ENCODE data around the gene SEPTIN11.

GRCh38 chr4:76991161-76991660, 41.7 kb downstream of the SEPTIN11 start:
- TF ChIP-seq MAX (IDR thresholded peaks at IDR 0.05) (no peak), EP300 (IDR thresholded peaks at IDR 0.05; ENCODE audit: borderline replicate concordance) (no peak), TAF1 (IDR thresholded peaks at IDR 0.05; ENCODE audit: low read depth) (no peak), TEAD4 (IDR thresholded peaks at IDR 0.05) (no peak), REST (IDR thresholded peaks at IDR 0.05; ENCODE audit: low read depth) (no peak), CEBPB (IDR thresholded peaks at IDR 0.05) (no peak), CREB1 (IDR thresholded peaks at IDR 0.05; ENCODE audit: low read depth) (no peak), FOXM1 (IDR thresholded peaks at IDR 0.05; ENCODE audit: borderline replicate concordance, low read depth) (no peak), YY1 (IDR thresholded peaks at IDR 0.05; ENCODE audit: low read depth) (no peak), ZBTB7A (IDR thresholded peaks at IDR 0.05; ENCODE audit: low read depth) (no peak), RAD21 (IDR thresholded peaks at IDR 0.05; ENCODE audit: low read depth) (no peak), TCF12 (IDR thresholded peaks at IDR 0.05; ENCODE audit: low read depth) (no peak), NFIC (IDR thresholded peaks at IDR 0.05) (no peak)
